ENCODE results near the gene FDX2. TPM values are rescaled to one million over a fixed set of nuclear protein-coding genes. Genes with fewer than 3 reads are reported as not detected.

Gene FDX2
- total and polyA plus RNA-seq, 2 of the 13 experiments (the other 11 are each of a cell fraction or from before 2014, with no cell fraction given) = 21.0 to 24.7 TPM

DNA sequence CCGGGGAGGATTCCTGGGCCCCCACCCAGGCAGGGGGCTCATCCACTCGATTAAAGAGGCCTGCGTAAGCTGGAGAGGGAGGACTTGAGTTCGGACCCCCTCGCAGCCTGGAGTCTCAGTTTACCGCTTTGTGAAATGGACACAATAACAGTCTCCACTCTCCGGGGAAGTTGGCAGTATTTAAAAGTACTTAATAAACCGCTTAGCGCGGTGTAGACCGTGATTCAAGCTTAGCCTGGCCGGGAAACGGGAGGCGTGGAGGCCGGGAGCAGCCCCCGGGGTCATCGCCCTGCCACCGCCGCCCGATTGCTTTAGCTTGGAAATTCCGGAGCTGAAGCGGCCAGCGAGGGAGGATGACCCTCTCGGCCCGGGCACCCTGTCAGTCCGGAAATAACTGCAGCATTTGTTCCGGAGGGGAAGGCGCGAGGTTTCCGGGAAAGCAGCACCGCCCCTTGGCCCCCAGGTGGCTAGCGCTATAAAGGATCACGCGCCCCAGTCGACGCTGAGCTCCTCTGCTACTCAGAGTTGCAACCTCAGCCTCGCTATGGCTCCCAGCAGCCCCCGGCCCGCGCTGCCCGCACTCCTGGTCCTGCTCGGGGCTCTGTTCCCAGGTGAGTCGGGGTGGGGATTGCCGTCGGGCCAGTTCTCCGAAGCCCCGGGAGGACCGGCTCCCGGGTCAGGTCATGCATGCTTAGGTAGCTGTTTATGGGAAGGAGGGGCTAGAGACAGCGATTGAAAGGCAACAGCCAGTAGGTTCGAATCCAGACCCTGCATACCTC lies 45.0 kb downstream of the FDX2 start, which contains the start of gene ICAM1 (continued):
- no peak for TF ChIP-seq ZNF646 (CRISPR knock-in tag; IDR thresholded peaks at IDR 0.05)
- peak; percentile 77; the same call in 1 of the 2 replicates for TF ChIP-seq ZNF616 (CRISPR knock-in tag; IDR thresholded peaks at IDR 0.05; ENCODE audit: low read depth)
- peak; percentile 84 for TF ChIP-seq CSRNP1 (CRISPR knock-in tag; IDR thresholded peaks at IDR 0.05)
- peak; percentile 86; the same call in 1 of the 2 replicates for TF ChIP-seq CCDC6 (CRISPR knock-in tag; IDR thresholded peaks at IDR 0.05)
- peak; percentile 57; the same call in 1 of the 2 replicates for TF ChIP-seq CAMTA2 (CRISPR knock-in tag; IDR thresholded peaks at IDR 0.05; ENCODE audit: borderline replicate concordance)
- TF ChIP-seq, protein P1, sequence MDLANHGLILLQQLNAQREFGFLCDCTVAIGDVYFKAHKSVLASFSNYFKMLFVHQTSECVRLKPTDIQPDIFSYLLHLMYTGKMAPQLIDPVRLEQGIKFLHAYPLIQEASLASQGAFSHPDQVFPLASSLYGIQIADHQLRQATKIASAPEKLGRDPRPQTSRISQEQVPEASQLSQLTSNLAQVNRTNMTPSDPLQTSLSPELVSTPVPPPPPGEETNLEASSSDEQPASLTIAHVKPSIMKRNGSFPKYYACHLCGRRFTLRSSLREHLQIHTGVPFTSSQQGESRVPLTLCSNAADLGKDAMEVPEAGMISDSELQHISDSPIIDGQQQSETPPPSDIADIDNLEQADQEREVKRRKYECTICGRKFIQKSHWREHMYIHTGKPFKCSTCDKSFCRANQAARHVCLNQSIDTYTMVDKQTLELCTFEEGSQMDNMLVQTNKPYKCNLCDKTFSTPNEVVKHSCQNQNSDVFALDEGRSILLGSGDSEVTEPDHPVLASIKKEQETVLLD (CRISPR knock-in tag; IDR thresholded peaks at IDR 0.05; ENCODE audit: low read depth) = peak; percentile 58; the same call in 1 of the 2 replicates
- peak; percentile 69; the same call in 1 of the 2 replicates for TF ChIP-seq YEATS2 (CRISPR knock-in tag; IDR thresholded peaks at IDR 0.05; ENCODE audit: borderline replicate concordance)
- TF ChIP-seq KMT2A (CRISPR knock-in tag; IDR thresholded peaks at IDR 0.05) = peak; percentile 76
- TF ChIP-seq ZNF225 (CRISPR knock-in tag; IDR thresholded peaks at IDR 0.05) = peak; percentile 46; the same call in 1 of the 2 replicates
- TF ChIP-seq TEAD3 (CRISPR knock-in tag; optimal IDR thresholded peaks at IDR 0.05; ENCODE audit: borderline replicate concordance) = peak; percentile 70
- peak; percentile 73; the same call in 1 of the 2 replicates for TF ChIP-seq ARNTL (CRISPR knock-in tag; IDR thresholded peaks at IDR 0.05)
- peak; percentile 95; the same call in 1 of the 2 replicates for TF ChIP-seq ZKSCAN8 (CRISPR knock-in tag; IDR thresholded peaks at IDR 0.05; ENCODE audit: borderline replicate concordance)
- TF ChIP-seq ZNF20 (CRISPR knock-in tag; IDR thresholded peaks at IDR 0.05) = peak; percentile 68; the same call in 1 of the 2 replicates
- peak; percentile 95 for TF ChIP-seq ETV6 (CRISPR knock-in tag; conservative IDR thresholded peaks at IDR 0.05)
- peak; percentile 70; the same call in 1 of the 2 replicates for TF ChIP-seq ZNF335 (CRISPR knock-in tag; IDR thresholded peaks at IDR 0.05)
- TF ChIP-seq TERF1 (CRISPR knock-in tag; IDR thresholded peaks at IDR 0.05) = no peak
- 0 out of 2 replicates have a peak, but pooled peaks have one; percentile 49 for TF ChIP-seq ZNF317 (CRISPR knock-in tag; IDR thresholded peaks at IDR 0.05)
- no peak for TF ChIP-seq RBAK (CRISPR knock-in tag; IDR thresholded peaks at IDR 0.05)
